ENCODE results near the gene LCE3E.

Gene LCE3E

GRCh38 chr1:152516082-152516481 is 50.5 kb downstream of the LCE3E start:
- DNase-seq (ENCODE audit: low spot score) = no peak
- FAIRE-seq = no peak
